Measurements from ENCODE around the gene CYP4F22. TPM values are rescaled to one million over a fixed set of nuclear protein-coding genes. Genes with fewer than 3 reads are reported as not detected.

CYP4F22 gene
- total RNA-seq, 1 donor, result 0.21 TPM

DNA sequence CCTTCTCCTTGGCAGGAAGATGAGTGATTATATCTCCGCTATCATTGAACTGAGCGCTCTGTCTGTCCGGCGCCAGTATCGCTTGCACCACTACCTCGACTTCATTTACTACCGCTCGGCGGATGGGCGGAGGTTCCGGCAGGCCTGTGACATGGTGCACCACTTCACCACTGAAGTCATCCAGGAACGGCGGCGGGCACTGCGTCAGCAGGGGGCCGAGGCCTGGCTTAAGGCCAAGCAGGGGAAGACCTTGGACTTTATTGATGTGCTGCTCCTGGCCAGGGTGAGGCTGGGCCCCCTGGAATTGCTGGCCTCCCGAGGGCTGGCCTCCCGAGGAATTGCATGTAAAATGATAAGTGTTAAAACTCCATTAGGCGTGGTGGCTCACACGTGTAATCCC is 32.1 kb downstream of the CYP4F22 start:
- Histone ChIP-seq H3K9me3 (ENCODE audit: low read depth, low read length) (no peaks in the 10 kb centered on the region), H3K4me3 (ENCODE audit: low read length) (no peak overlapping the region), H3K4me1 (ENCODE audit: insufficient read depth, low read length) (no peaks in the 10 kb centered on the region), H3K27me3 (ENCODE audit: insufficient read depth, low read length) (no peaks in the 10 kb centered on the region)

DNA sequence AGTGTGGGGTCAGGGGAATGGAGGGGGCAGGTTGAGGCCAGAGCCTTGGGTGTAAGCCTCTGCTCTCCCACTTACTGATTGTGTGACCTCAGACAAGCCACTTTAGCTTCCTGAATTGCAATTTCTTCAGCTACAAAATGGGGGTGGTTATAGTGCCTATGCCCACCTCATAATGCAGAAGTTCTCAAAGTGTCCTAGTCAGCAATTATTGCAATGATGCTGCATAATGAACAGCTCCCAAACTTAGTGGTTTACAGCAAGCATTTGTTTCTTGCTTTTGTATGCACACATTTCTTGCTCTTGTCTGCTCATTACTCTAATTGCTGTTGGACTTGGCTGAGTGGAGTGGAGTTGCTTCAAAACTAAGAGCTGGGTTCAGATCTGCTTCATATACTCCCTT is 36.0 kb downstream of the CYP4F22 start:
- Histone ChIP-seq H3K4me3 (ENCODE audit: low read length) (no peak overlapping the region), H3K27me3 (ENCODE audit: insufficient read depth, low read length) (no peaks in the 10 kb centered on the region), H3K9me3 (ENCODE audit: low read depth, low read length) (no peaks in the 10 kb centered on the region), H3K4me1 (ENCODE audit: insufficient read depth, low read length) (no peaks in the 10 kb centered on the region)

DNA sequence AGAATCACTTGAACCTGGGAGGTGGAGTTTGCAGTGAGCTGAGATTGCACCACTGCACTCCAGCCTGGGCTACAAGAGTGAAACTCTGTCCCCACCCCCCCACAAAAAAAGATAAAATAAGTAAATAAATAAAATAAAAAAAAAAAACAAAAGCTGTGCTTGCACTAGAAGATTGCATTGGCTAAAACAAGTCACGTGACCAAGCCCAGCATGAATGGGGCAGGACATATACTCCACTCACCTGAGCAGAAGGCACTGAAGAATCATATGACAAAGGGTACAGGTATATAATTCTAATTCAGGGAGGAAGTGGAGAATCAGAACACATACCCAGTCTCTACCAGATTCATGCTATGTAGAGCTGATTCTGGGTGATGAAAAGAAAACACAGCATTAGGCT is 36.6 kb downstream of the CYP4F22 start:
- no peak overlapping the region for H3K4me3 ChIP-seq (ENCODE audit: low read length)
- no peaks in the 10 kb centered on the region for H3K4me1 ChIP-seq (ENCODE audit: insufficient read depth, low read length)
- no peaks in the 10 kb centered on the region for H3K9me3 ChIP-seq (ENCODE audit: low read depth, low read length)
- no peaks in the 10 kb centered on the region for H3K27me3 ChIP-seq (ENCODE audit: insufficient read depth, low read length)

DNA sequence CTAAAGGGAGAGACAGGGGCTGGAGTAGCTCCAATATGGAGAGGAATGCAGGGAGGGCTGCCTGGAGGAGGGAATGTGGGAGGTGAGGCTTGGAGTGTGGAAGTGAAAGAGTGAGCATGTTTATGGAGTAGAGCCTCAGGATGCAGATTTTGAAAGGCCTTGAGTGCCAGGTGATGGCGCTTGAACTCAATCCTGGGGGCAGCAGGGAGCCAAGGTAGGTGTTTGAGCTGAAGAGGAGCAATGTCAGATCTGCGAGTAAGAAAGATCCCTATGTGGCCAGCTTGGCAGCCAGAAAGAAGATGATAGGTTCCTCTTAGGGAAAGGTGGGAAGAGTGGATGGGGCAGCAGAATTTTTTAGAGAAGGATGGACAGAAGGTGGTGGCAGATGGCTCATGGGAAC is 40.3 kb downstream of the CYP4F22 start:
- peaks cover 11% of the 10 kb centered on the region for H3K4me1 ChIP-seq (ENCODE audit: insufficient read depth, low read length)
- no peak overlapping the region for H3K4me3 ChIP-seq (ENCODE audit: low read length)
- no peaks in the 10 kb centered on the region for H3K27me3 ChIP-seq (ENCODE audit: insufficient read depth, low read length)
- H3K9me3 ChIP-seq (ENCODE audit: low read depth, low read length), result no peaks in the 10 kb centered on the region

DNA sequence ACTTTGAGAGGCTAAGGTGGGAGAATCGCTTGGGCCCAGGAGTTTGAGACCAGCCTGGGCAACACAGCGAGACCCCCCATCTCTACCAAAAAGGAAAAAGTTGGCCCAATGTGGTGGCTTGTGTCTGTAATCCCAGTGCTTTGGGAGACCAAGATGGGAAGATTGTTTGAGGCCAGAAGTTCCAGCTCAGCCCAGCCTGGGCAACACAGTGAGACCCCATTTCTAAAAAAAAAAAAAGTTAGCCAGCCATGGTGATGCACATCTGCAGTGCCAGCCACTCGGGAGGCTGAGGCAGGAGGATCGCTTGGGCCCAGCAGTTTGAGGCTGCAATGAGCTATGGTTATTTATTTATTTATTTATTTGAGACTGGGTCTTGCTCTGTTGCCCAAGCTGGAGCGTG is 41.3 kb downstream of the CYP4F22 start:
- H3K27me3 ChIP-seq (ENCODE audit: insufficient read depth, low read length), result no peaks in the 10 kb centered on the region
- peaks cover 11% of the 10 kb centered on the region for H3K4me1 ChIP-seq (ENCODE audit: insufficient read depth, low read length)
- no peaks in the 10 kb centered on the region for H3K9me3 ChIP-seq (ENCODE audit: low read depth, low read length)
- H3K4me3 ChIP-seq (ENCODE audit: low read length), result no peak overlapping the region

DNA sequence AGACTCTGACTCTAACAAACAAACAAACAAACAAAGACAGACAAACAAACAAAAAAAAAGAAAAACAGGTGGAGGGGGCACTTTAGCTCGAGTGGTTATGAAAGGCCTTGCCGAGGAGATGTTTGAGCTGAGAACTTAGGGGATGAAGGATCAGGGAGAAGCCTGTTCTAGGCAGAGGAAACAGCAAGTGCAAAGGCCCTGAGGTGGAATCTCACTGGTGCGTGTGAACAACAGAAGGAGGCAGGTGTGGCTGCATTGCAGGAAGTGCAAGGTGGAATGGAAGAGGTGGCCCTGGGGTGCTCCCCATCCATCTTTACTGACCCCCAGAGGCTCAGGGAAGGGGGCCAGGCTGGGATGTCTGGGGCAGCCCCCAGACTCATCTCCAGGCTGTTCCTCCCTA is 41.9 kb downstream of the CYP4F22 start:
- Histone ChIP-seq H3K27me3 (ENCODE audit: insufficient read depth, low read length) (no peaks in the 10 kb centered on the region), H3K4me3 (ENCODE audit: low read length) (no peak overlapping the region), H3K4me1 (ENCODE audit: insufficient read depth, low read length) (peaks cover 12% of the 10 kb centered on the region), H3K9me3 (ENCODE audit: low read depth, low read length) (no peaks in the 10 kb centered on the region)

DNA sequence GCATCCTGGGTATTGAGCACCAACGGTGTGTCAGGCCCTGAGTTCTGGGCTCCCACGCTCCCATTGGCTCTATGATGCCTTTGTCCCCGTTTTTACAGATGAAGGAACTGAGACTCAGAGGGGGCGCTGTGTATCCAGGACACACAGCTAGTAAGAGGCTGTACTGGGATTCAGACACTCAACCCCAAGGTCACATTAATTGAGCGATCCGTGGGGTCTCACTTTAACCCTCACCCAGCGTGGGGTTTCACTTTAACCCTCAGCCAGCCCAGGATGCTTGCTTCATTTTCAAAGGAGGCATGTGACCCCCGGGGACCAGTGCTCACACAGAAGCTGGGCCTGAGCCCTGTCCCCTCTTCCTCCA is 42.6 kb downstream of the CYP4F22 start:
- H3K27me3 ChIP-seq (ENCODE audit: insufficient read depth, low read length), result no peaks in the 10 kb centered on the region
- peak overlapping the region; percentile 33 for H3K4me3 ChIP-seq (ENCODE audit: low read length)

DNA sequence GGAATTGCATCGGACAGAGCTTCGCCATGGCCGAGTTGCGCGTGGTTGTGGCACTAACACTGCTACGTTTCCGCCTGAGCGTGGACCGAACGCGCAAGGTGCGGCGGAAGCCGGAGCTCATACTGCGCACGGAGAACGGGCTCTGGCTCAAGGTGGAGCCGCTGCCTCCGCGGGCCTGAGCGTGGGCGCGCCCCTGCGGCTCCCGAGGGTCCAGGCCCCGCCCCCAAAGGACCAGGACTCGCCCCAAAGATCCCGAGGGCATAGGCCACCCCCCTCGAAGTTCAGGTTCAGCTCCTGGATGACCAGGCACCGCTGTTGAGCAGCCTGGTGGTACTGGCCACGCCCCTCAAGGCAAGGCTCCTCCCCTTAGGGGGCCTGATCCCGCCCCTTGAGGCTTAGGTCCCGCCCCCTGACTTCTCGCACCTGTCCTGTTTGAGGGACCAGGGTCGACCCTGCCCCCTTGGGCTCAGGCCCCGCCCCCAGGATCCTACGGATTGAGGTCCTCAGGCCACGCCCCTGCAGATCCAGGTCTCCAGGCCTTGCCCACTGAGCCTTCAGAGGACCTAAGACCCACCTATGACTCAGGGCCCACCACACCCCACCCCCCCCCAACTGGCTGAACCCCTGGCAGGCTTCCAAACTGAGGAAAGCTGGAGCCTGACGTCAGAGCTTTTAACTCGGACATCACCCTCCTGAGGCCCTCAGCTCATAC is 43.1 kb downstream of the CYP4F22 start:
- no peaks in the 10 kb centered on the region for H3K9me3 ChIP-seq (ENCODE audit: low read depth, low read length)
- peaks cover 21% of the 10 kb centered on the region for H3K4me1 ChIP-seq (ENCODE audit: insufficient read depth, low read length)
- no peaks in the 10 kb centered on the region for H3K27me3 ChIP-seq (ENCODE audit: insufficient read depth, low read length)
- peak overlapping the region; percentile 33 for H3K4me3 ChIP-seq (ENCODE audit: low read length)

More for the DNA sequence above, 42.6 kb downstream of the CYP4F22 start:
- Histone ChIP-seq H3K4me1 (ENCODE audit: insufficient read depth, low read length) (peaks cover 18% of the 10 kb centered on the region), H3K9me3 (ENCODE audit: low read depth, low read length) (no peaks in the 10 kb centered on the region)

DNA sequence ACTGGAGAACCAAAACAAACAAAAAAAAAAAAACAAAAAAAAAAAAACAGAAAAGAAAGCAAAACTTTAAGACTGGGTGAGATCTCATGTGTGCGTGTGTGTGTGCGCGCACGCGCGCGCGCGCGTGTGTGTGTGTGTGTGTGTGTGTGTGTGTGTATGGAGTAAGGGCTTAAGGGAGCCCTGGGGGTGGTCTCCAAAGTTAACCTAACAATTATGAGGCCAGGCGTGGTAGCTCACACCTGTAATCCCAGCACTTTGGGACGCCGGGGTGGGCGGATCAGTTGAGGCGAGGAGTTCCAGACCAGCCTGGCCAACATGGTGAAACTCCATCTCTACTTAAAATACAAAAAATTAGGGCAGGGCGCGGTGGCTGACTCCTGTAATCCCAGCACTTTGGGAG is 46.7 kb downstream of the CYP4F22 start:
- Histone ChIP-seq H3K4me3 (ENCODE audit: low read length) (no peak overlapping the region), H3K9me3 (ENCODE audit: low read depth, low read length) (no peaks in the 10 kb centered on the region), H3K4me1 (ENCODE audit: insufficient read depth, low read length) (peaks cover 21% of the 10 kb centered on the region), H3K27me3 (ENCODE audit: insufficient read depth, low read length) (no peaks in the 10 kb centered on the region)

DNA sequence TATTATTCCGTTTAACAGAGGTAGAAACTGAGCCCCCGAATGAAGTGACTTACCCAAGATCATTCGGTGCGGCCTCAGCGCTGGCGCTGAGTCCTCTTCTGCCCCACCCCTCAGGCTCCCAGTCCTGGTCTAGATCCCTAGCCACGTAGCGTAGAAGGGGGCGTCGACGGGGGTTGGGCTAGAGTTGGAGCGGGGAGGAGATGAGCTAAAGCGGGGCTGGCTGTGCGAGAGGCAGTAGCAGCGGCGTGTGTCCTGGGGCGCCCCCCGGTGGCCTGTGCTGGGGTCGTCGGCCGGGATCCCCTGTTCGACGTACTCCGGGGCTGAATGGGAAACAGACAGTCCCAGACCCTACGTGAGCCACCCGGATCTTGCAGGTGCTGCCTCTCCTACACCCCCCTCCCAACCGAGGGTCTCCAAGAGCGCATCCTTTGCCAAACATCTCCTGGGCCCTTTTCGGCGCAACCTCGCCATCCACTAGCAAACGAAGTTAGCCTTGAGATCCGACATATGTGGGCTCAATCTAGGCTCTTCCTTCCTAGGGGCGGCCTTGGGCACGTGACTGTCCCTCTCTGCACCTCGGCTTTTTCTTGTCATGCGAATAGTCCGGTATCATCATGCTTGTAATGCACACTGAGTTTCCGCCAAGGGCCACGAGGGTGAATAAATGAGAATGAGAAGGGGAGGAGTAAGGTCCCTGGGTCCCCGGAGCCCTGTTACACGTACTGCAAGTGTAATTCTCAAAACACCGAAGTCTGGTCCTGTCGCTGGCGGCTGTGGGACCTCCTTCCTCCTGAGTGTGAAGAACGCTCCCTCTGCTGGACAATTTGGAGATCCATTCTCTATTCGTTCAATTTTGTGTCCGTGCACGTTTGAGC is 47.7 kb downstream of the CYP4F22 start:
- Histone ChIP-seq H3K4me1 (ENCODE audit: insufficient read depth, low read length) (peaks cover 16% of the 10 kb centered on the region), H3K9me3 (ENCODE audit: low read depth, low read length) (no peaks in the 10 kb centered on the region), H3K4me3 (ENCODE audit: low read length) (peak overlapping the region; percentile 27), H3K27me3 (ENCODE audit: insufficient read depth, low read length) (no peaks in the 10 kb centered on the region)

DNA sequence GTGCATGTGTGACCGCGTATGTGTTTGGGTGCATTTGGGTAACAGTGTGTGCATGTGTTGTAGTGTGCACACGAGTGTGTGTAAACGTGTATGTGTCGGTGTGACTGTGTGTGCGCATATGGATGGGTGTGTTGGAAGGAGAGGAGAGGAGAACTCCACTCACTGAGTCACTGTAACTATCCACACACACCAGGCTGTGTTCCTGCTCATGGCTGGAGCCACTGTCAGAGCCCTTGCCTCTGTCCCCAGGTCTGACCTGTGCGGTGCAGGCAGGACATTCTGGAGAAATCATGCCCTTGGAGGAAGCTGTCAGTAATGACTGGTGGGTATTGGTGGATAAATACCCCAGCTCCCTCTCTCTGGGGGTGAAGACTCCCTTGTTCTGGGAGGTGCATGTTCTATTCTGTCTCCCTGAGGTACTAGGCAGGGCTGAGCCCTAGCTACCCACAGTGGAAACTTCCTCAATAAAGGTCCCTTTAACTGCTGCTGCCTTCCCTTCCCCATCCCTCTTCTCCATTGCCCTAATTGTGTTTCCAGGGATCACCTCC is 48.4 kb downstream of the CYP4F22 start:
- Histone ChIP-seq H3K4me1 (ENCODE audit: insufficient read depth, low read length) (peaks cover 10% of the 10 kb centered on the region), H3K9me3 (ENCODE audit: low read depth, low read length) (no peaks in the 10 kb centered on the region), H3K27me3 (ENCODE audit: insufficient read depth, low read length) (no peaks in the 10 kb centered on the region), H3K4me3 (ENCODE audit: low read length) (no peak overlapping the region)

DNA sequence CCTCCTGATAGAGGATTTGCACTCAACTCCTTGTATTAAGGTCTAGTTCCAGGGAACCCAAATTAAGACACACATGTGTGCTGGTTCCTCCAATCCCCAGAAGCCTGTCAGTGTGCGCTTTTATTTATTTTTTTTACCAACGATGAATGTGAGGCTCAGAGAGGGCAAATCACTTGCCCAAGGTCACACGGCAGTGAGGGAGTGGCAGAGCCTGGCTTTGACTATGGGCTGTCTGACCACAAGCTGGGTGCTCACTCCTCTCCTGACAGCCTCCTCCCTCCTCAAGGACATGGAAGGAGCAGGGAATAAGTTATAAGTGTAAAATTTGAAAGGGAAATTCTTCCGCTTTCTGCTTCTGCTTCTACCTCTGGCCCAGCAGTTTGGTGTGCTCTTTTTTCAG is 48.9 kb downstream of the CYP4F22 start:
- Histone ChIP-seq H3K4me1 (ENCODE audit: insufficient read depth, low read length) (peaks cover 10% of the 10 kb centered on the region), H3K27me3 (ENCODE audit: insufficient read depth, low read length) (no peaks in the 10 kb centered on the region), H3K4me3 (ENCODE audit: low read length) (no peak overlapping the region), H3K9me3 (ENCODE audit: low read depth, low read length) (no peaks in the 10 kb centered on the region)

DNA sequence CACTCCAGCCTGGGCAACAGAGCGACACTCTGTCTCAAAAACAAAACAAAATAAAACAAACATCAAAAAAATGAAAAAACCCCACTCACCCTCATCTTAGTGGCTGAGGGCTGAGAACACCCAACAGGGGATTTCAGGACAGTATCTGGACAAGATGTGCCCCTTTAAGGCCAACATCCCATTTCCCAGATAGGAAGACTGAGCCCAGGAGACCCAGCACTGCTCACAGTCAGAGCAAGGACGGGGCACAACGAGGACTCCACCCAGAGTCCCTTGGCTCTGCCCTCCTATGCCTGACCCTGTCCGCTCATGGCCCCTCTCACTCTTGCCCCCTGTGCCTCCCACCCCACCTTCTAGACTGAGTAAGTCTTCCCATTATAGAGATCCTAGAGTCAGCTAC is 53.8 kb downstream of the CYP4F22 start:
- Histone ChIP-seq H3K4me1 (ENCODE audit: insufficient read depth, low read length) (no peaks in the 10 kb centered on the region), H3K27me3 (ENCODE audit: insufficient read depth, low read length) (no peaks in the 10 kb centered on the region), H3K4me3 (ENCODE audit: low read length) (no peak overlapping the region), H3K9me3 (ENCODE audit: low read depth, low read length) (no peaks in the 10 kb centered on the region)

DNA sequence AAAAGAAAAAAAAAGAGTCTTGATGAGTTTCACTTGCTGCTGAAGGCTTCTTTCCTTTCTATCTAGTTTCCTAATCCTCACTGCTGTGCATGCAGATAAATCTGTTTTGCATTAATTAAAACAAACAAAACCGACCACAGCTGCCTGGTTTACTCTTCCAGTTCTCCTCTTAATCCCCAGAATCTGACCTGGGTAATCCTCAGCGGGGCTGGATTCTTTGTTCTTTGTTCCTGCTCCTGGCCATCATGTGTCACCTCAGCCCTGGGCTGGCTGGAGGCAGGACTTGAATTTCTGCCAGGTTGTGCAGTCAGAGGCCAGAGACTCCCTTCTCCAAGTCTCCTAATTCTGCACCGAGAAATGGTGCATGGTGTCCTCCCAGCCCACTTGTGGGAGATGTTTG is 54.5 kb downstream of the CYP4F22 start:
- no peaks in the 10 kb centered on the region for H3K4me1 ChIP-seq (ENCODE audit: insufficient read depth, low read length)

DNA sequence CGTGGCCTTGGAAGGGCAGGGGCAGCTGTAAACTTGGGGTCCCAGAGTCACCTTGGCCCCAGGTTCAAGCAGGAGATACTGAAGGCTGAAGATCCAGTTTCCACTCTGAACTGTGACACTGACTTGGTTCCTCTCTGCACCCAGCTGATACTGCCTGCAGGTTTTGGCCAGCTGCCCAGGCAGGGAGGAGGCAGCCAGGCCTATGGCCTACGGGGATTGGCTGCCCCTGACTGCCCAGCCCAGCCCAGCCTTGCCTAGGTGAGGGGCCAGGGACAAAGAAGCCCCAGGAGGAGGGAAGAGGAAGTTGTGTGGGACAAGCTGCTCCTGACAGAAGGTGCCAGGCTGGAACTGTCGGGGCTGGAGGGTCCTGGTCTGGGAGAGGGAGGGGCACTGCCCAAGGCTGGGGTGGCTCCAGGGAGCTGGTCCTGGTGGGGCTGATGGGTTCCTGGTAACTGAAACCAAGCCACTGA is 55.0 kb downstream of the CYP4F22 start:
- H3K27me3 ChIP-seq (ENCODE audit: insufficient read depth, low read length), result no peaks in the 10 kb centered on the region
- H3K9me3 ChIP-seq (ENCODE audit: low read depth, low read length), result no peaks in the 10 kb centered on the region
- no peak overlapping the region for H3K4me3 ChIP-seq (ENCODE audit: low read length)
- no peaks in the 10 kb centered on the region for H3K4me1 ChIP-seq (ENCODE audit: insufficient read depth, low read length)

More for the DNA sequence above, 54.5 kb downstream of the CYP4F22 start:
- Histone ChIP-seq H3K27me3 (ENCODE audit: insufficient read depth, low read length) (no peaks in the 10 kb centered on the region), H3K9me3 (ENCODE audit: low read depth, low read length) (no peaks in the 10 kb centered on the region), H3K4me3 (ENCODE audit: low read length) (no peak overlapping the region)
